H9 (cell line): ENCODE results near the gene CHD3. TPM values are rescaled to one million over a fixed set of nuclear protein-coding genes. Genes with fewer than 3 reads are reported as not detected.
"Not testable (repeated sequence)": the region's sequence is repeated elsewhere in the genome, so short reads cannot be mapped to it uniquely, and the experiment has no call there.

Experiments
- DNase-seq: peaks from one replicate; pipeline ENCODE4 v3.0.0-alpha.2; 2017
- H2AFZ ChIP-seq: one replicate; pipeline ENCODE4 v1.6.1; 2013; ENCODE audit warnings: mild to moderate bottlenecking, low read length, control low read depth, moderate library complexity
- H2AK5ac ChIP-seq: 2 replicates; pipeline ENCODE4 v1.6.1; 2013; ENCODE audit warnings: low read length, control low read depth, mixed read lengths; ENCODE audit not compliant: insufficient read length
- H2BK120ac ChIP-seq: one replicate; pipeline ENCODE4 v1.6.1; 2013; ENCODE audit warnings: low read depth, mild to moderate bottlenecking, low read length, control low read depth, inconsistent platforms; ENCODE audit not compliant: poor library complexity, severe bottlenecking
- H2BK12ac ChIP-seq: 2 replicates; pipeline ENCODE4 v1.6.1; 2013; ENCODE audit warnings: low read length, control low read depth, mixed read lengths, low read depth; ENCODE audit not compliant: insufficient read length
- H2BK15ac ChIP-seq: 2 replicates; pipeline ENCODE4 v1.6.1; 2013; ENCODE audit warnings: low read depth, low read length, control low read depth
- H2BK20ac ChIP-seq: one replicate; pipeline ENCODE4 v1.6.1; 2013; ENCODE audit warnings: low read depth, mild to moderate bottlenecking, low read length, control low read depth, inconsistent platforms; ENCODE audit not compliant: poor library complexity, severe bottlenecking
- H2BK5ac ChIP-seq: 2 replicates; pipeline ENCODE4 v1.6.1; 2013; ENCODE audit warnings: low read length, control low read depth, mixed read lengths; ENCODE audit not compliant: insufficient read length
- H3K14ac ChIP-seq: 2 replicates; pipeline ENCODE4 v1.6.1; 2013; ENCODE audit warnings: low read length, control low read depth; ENCODE audit not compliant: insufficient read depth
- H3K18ac ChIP-seq: 2 replicates; pipeline ENCODE4 v1.6.1; 2013; ENCODE audit warnings: low read depth, mild to moderate bottlenecking, mixed read lengths, low read length, control low read depth; ENCODE audit not compliant: insufficient read length
- H3K23ac ChIP-seq: 2 replicates; pipeline ENCODE4 v1.6.1; 2013; ENCODE audit warnings: low read length, control low read depth, mixed read lengths, low read depth; ENCODE audit not compliant: insufficient read length
- H3K23me2 ChIP-seq: 2 replicates; pipeline ENCODE4 v1.6.1; 2013; ENCODE audit warnings: low read depth, mild to moderate bottlenecking, mixed read lengths, low read length, control low read depth; ENCODE audit not compliant: insufficient read length, poor library complexity, severe bottlenecking
- H3K27ac ChIP-seq: 2 replicates; pipeline ENCODE4 v1.5.1; 2013; ENCODE audit warnings: low read length, control low read depth, mixed read lengths, low read depth; ENCODE audit not compliant: insufficient read length
- H3K27me3 ChIP-seq: 2 replicates; pipeline ENCODE4 v1.6.1; 2013; ENCODE audit warnings: low read length, control low read depth, inconsistent platforms; ENCODE audit not compliant: insufficient read depth
- H3K4ac ChIP-seq: 2 replicates; pipeline ENCODE4 v1.6.1; 2013; ENCODE audit warnings: low read depth, mild to moderate bottlenecking, control low read depth, inconsistent platforms, low read length, moderate library complexity
- H3K4me1 ChIP-seq: 2 replicates; pipeline ENCODE4 v1.6.1; 2013; ENCODE audit warnings: low read length, control low read depth, inconsistent platforms; ENCODE audit not compliant: insufficient read depth
- H3K4me2 ChIP-seq: 2 replicates; pipeline ENCODE4 v1.6.1; 2013; ENCODE audit warnings: low read length, control low read depth, mixed read lengths; ENCODE audit not compliant: insufficient read length, insufficient read depth
- H3K56ac ChIP-seq: 2 replicates; pipeline ENCODE4 v1.6.1; 2013; ENCODE audit warnings: low read depth, mild to moderate bottlenecking, mixed read lengths, low read length, control low read depth; ENCODE audit not compliant: insufficient read length
- H3K79me1 ChIP-seq: 2 replicates; pipeline ENCODE4 v1.6.1; 2013; ENCODE audit warnings: low read depth, mild to moderate bottlenecking, moderate library complexity, low read length, control low read depth, inconsistent platforms; ENCODE audit not compliant: insufficient read depth, poor library complexity, severe bottlenecking
- H3K79me2 ChIP-seq: 2 replicates; pipeline ENCODE4 v1.6.1; 2013; ENCODE audit warnings: low read length, control low read depth, inconsistent platforms; ENCODE audit not compliant: insufficient read depth
- H3K9ac ChIP-seq: 2 replicates; pipeline ENCODE4 v1.6.1; 2013; ENCODE audit warnings: low read length, control low read depth, mixed read lengths; ENCODE audit not compliant: insufficient read length; ENCODE audit errors: extremely low read depth
- H3K9me3 ChIP-seq: one replicate; pipeline ENCODE4 v1.6.1; 2013; ENCODE audit warnings: low read depth, low read length, inconsistent platforms; ENCODE audit not compliant: control insufficient read depth
- H3T11ph ChIP-seq: one replicate; pipeline ENCODE4 v1.6.1; 2013; ENCODE audit warnings: mild to moderate bottlenecking, low read length, control low read depth, inconsistent platforms
- H4K20me1 ChIP-seq: one replicate; pipeline ENCODE4 v1.6.1; 2013; ENCODE audit not compliant: control insufficient read depth, insufficient read length, insufficient read depth
- H4K5ac ChIP-seq: 2 replicates; pipeline ENCODE4 v1.6.1; 2013; ENCODE audit warnings: low read depth, mild to moderate bottlenecking, mixed read lengths, low read length, control low read depth; ENCODE audit not compliant: insufficient read length
- H4K8ac ChIP-seq: replicated peaks from 2 replicates; pipeline ENCODE4 v1.6.1; 2013; ENCODE audit warnings: low read length, control low read depth, mixed read lengths, low read depth; ENCODE audit not compliant: insufficient read length
- H4K91ac ChIP-seq: 2 replicates; pipeline ENCODE4 v1.6.1; 2013; ENCODE audit warnings: low read depth, mild to moderate bottlenecking, moderate library complexity, mixed read lengths, low read length, control low read depth; ENCODE audit not compliant: insufficient read length
- H3K27ac Mint-ChIP-seq, 3 experiments: 2 replicates in 2 of 3; 3 replicates in 1 of 3; pipeline ENCODE4 v1.8.0; 2020 to 2021; ENCODE audit warnings: mixed read lengths in 3 of 3, mild to moderate bottlenecking in 1 of 3, moderate library complexity in 1 of 3
- H3K27me3 Mint-ChIP-seq: 2 replicates; pipeline ENCODE4 v1.8.0; 2021; ENCODE audit warnings: low read depth, mild to moderate bottlenecking, moderate library complexity, mixed read lengths
- H3K36me3 Mint-ChIP-seq, 3 experiments: 2 replicates in 2 of 3; 3 replicates in 1 of 3; pipeline ENCODE4 v1.8.0; 2020 to 2021; ENCODE audit warnings: low read depth in 3 of 3, mixed read lengths in 3 of 3; ENCODE audit not compliant: insufficient read depth in 1 of 3
- H3K4me1 Mint-ChIP-seq, 2 experiments: 2 replicates each; pipeline ENCODE4 v1.8.0; 2020; ENCODE audit warnings: mixed read lengths in 2 of 2
- H3K4me3 Mint-ChIP-seq, 2 experiments: 2 replicates in 1 of 2; 3 replicates in 1 of 2; pipeline ENCODE4 v1.8.0; 2020 to 2021; ENCODE audit warnings: mild to moderate bottlenecking in 2 of 2, mixed read lengths in 2 of 2, moderate library complexity in 1 of 2
- H3K9me3 Mint-ChIP-seq, 2 experiments: 2 replicates in 1 of 2; 3 replicates in 1 of 2; pipeline ENCODE4 v1.8.0; 2020; ENCODE audit warnings: mild to moderate bottlenecking in 2 of 2, mixed read lengths in 2 of 2, moderate library complexity in 1 of 2
- WGBS: extraction: QIAGEN DNeasy Blood & Tissue Kit; methylation state at CpG from one replicate; pipeline ENCODE4 v1.1.7; 2013; ENCODE audit warnings: missing lambda C conversion rate, low lambda C conversion rate, mixed read lengths; ENCODE audit not compliant: insufficient read length; ENCODE audit errors: extremely low coverage; 5-methylcytosine and 5-hydroxymethylcytosine counted together
- total RNA-seq: library from RNA; stranded (reverse); gene quantifications from 2 replicates; pipeline ENCODE4 v1.2.1, GENCODE V29; 2021
- TF ChIP-seq, protein P1 (sequence below): fragments of 200-600 bp; sonication (generic); conservative IDR thresholded peaks from 3 replicates; pipeline ENCODE4 v1.8.0; 2021; ENCODE audit warnings: antibody characterized with exemption, mild to moderate bottlenecking

Gene CHD3
- total RNA-seq, 1 experiment from 2014 or later = 33.2 TPM

DNA sequence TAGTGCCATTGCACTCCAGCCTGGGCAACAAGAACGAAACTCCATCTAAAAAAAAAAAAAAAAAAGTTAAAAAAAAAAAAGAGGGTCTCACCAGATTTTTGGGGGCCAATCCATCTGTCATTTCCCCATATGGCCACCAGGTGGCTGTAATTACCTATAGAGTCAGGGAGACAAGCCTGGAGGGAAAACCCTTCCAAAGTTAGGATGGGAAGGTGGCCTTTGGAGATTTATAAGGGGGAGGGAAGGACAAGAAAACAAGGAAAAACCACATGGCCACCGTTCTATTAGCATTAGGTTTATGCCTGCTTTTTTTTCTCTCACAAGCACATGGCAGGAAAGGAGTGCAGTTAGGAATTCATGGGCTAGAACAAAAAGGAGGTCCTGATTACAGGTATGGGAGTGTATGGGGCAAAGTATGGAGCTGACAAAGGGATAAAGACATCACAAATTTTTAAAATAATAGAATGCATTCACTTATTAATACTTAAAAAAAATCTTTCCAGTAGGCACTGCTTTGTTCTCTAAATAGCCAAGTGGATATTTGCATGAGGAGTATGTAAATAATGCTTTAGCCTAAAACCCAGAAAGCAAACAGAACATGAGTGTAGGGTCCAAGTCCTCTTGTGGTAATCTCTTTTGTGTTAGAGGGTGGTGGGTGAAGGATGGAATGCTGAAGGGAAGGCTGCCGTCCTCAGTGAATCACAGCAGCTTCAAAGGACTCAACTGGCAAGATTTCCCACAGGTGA is 25.7 kb upstream of the CHD3 start:
- H2BK5ac ChIP-seq = no peak overlapping the region
- H2BK12ac ChIP-seq = no peak overlapping the region
- no peak overlapping the region for H4K5ac ChIP-seq
- H3K23me2 ChIP-seq = peaks cover 9% of the 10 kb centered on the region
- no CpG with 5 or more reads among the region's 3 CpGs for WGBS
- H3T11ph ChIP-seq = no peak overlapping the region
- no peaks in the 10 kb centered on the region for H4K20me1 ChIP-seq
- H3K79me2 ChIP-seq = no peaks in the 10 kb centered on the region
- no peak overlapping the region for H3K18ac ChIP-seq
- H3K79me1 ChIP-seq = no peaks in the 10 kb centered on the region
- H3K4me1 ChIP-seq = no peaks in the 10 kb centered on the region
- Mint-ChIP-seq H3K9me3 (no peaks in the 10 kb centered on the region), H3K36me3 (peaks cover 3 to 44% (median 17%) of the 10 kb centered on the region in 3 experiments; a peak in 6 of 7 replicates), H3K27ac (no peak overlapping the region), H3K4me3 (no peak overlapping the region), H3K27me3 (no peaks in the 10 kb centered on the region), H3K4me1 (peaks cover 14 to 15% of the 10 kb centered on the region in 2 experiments)
- H3K27ac ChIP-seq = no peak overlapping the region
- H3K4me2 ChIP-seq = no peak overlapping the region
- no peak overlapping the region for H2AFZ ChIP-seq
- no peak overlapping the region for H4K8ac ChIP-seq
- no peak overlapping the region for H3K4ac ChIP-seq
- H2BK20ac ChIP-seq = no peak overlapping the region
- H3K56ac ChIP-seq = no peak overlapping the region
- H3K9me3 ChIP-seq = no peaks in the 10 kb centered on the region
- H3K14ac ChIP-seq = no peak overlapping the region
- TF ChIP-seq, protein P1, sequence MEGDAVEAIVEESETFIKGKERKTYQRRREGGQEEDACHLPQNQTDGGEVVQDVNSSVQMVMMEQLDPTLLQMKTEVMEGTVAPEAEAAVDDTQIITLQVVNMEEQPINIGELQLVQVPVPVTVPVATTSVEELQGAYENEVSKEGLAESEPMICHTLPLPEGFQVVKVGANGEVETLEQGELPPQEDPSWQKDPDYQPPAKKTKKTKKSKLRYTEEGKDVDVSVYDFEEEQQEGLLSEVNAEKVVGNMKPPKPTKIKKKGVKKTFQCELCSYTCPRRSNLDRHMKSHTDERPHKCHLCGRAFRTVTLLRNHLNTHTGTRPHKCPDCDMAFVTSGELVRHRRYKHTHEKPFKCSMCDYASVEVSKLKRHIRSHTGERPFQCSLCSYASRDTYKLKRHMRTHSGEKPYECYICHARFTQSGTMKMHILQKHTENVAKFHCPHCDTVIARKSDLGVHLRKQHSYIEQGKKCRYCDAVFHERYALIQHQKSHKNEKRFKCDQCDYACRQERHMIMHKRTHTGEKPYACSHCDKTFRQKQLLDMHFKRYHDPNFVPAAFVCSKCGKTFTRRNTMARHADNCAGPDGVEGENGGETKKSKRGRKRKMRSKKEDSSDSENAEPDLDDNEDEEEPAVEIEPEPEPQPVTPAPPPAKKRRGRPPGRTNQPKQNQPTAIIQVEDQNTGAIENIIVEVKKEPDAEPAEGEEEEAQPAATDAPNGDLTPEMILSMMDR = peak; percentile 80
- H3K27me3 ChIP-seq = no peaks in the 10 kb centered on the region
- DNase-seq = peak; percentile 72
- no peak overlapping the region for H2AK5ac ChIP-seq
- H3K9ac ChIP-seq = no peak overlapping the region
- H2BK15ac ChIP-seq = no peak overlapping the region
- H3K23ac ChIP-seq = no peak overlapping the region
- no peak overlapping the region for H2BK120ac ChIP-seq
- no peak overlapping the region for H4K91ac ChIP-seq

DNA sequence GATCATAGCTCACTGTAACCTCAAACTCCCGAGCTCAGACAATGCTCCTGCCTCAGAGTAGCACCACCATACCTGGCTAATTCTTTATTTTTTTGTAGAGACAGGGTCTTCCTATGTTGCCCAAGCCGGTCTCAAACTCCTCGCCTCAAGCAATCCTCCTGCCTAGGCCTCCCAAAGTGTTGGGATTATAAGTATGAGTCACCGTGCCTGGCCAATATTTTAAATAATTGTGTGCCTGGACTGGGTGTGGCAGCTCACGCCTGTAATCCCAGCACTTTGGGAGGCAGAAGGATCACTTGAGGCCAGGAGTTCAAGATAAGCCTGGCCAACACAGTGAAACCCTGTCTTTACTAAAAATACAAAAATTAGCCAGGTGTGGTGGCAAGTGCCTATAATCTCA is 24.2 kb upstream of the CHD3 start:
- WGBS = no CpG with 5 or more reads among the region's 5 CpGs
- not testable (repeated sequence) for H4K8ac ChIP-seq, H3K4ac ChIP-seq, H3K27ac Mint-ChIP-seq, H3K9me3 ChIP-seq, H3K14ac ChIP-seq, H3K23ac ChIP-seq, H3K23me2 ChIP-seq, H3K79me1 ChIP-seq, H3K27ac ChIP-seq, H4K91ac ChIP-seq, H3K9ac ChIP-seq, H2AFZ ChIP-seq, H2BK12ac ChIP-seq, H3K27me3 Mint-ChIP-seq, H3T11ph ChIP-seq, H2BK120ac ChIP-seq, H3K18ac ChIP-seq, H3K4me2 ChIP-seq, H2BK20ac ChIP-seq, H2BK5ac ChIP-seq, H3K56ac ChIP-seq, H3K27me3 ChIP-seq, H2BK15ac ChIP-seq, H3K79me2 ChIP-seq, DNase-seq, H4K5ac ChIP-seq, H2AK5ac ChIP-seq, H3K4me1 Mint-ChIP-seq, H3K9me3 Mint-ChIP-seq, H4K20me1 ChIP-seq, H3K4me3 Mint-ChIP-seq, H3K4me1 ChIP-seq
- peaks cover 3 to 42% (median 17%) of the 10 kb centered on the region in 3 experiments; a peak in 6 of 7 replicates for H3K36me3 Mint-ChIP-seq
